ENCODE measurements around the gene KLK12.
"Not testable (repeated sequence)": the region's sequence is repeated elsewhere in the genome, so short reads cannot be mapped to it uniquely, and the experiment has no call there.

KLK12 gene

GRCh38 chr19:51014242-51014641 is 20.6 kb downstream of the KLK12 start:
- no peak for DNase-seq

GRCh38 chr19:51012661-51013190 is 22.1 kb downstream of the KLK12 start:
- no peak for DNase-seq

GRCh38 chr19:51010066-51010795 is 24.6 kb downstream of the KLK12 start:
- DNase-seq = no peak

- DNase-seq = no peak
Observed at GRCh38 chr19:51009061-51009891, 25.5 kb downstream of the KLK12 start.

GRCh38 chr19:51007488-51007887 is 27.3 kb downstream of the KLK12 start:
- DNase-seq = no peak

GRCh38 chr19:51006406-51006805 is 28.4 kb downstream of the KLK12 start:
- no peak for DNase-seq

GRCh38 chr19:51005248-51005647 is 29.6 kb downstream of the KLK12 start:
- DNase-seq = no peak

- no peak for DNase-seq
Observed at GRCh38 chr19:51003316-51003715, 31.5 kb downstream of the KLK12 start.

- DNase-seq = no peak
Observed at GRCh38 chr19:51002542-51003311, 32.1 kb downstream of the KLK12 start.

- no peak for DNase-seq
Observed at GRCh38 chr19:51002089-51002532, 32.7 kb downstream of the KLK12 start.

- no peak for DNase-seq
Observed at GRCh38 chr19:51001515-51001914, 33.3 kb downstream of the KLK12 start, which contains the start of gene KLK8. TSS of gene KLK8 (minus strand) at chr19:51001604. CDS start at chr19:51001167, 437 bp downstream.

- DNase-seq = no peak
Observed at GRCh38 chr19:51000981-51001380, 33.8 kb downstream of the KLK12 start.

GRCh38 chr19:51000426-51000825 is 34.4 kb downstream of the KLK12 start:
- no peak for DNase-seq

- DNase-seq = no peak
Observed at GRCh38 chr19:50998686-50999085, 36.1 kb downstream of the KLK12 start.

- no peak for DNase-seq
Observed at GRCh38 chr19:50998061-50998460, 36.7 kb downstream of the KLK12 start.

- peak; percentile 35 for DNase-seq
Observed at GRCh38 chr19:50994129-50994528, 40.7 kb downstream of the KLK12 start.

GRCh38 chr19:50992666-50993035 is 42.2 kb downstream of the KLK12 start:
- no peak for DNase-seq

GRCh38 chr19:50984416-50984815 is 50.4 kb downstream of the KLK12 start:
- DNase-seq = not testable (repeated sequence)

- no peak for DNase-seq
Observed at GRCh38 chr19:50983625-50984292, 51.0 kb downstream of the KLK12 start, which contains the start of gene KLK7. TSS of gene KLK7 (minus strand) at chr19:50983917. CDS start at chr19:50982399, 1,518 bp downstream.

- DNase-seq = no peak
Observed at GRCh38 chr19:50982186-50982585, 52.6 kb downstream of the KLK12 start.

- no peak for DNase-seq
Observed at GRCh38 chr19:50981587-50982146, 53.1 kb downstream of the KLK12 start.

- DNase-seq = no peak
Observed at GRCh38 chr19:50980208-50980607, 54.6 kb downstream of the KLK12 start.

Data from activated CD4-positive, CD25-positive, alpha-beta regulatory T cell treated with anti-CD3 and anti-CD28 coated beads, Interleukin-2, amount 50 U/mL, for 72 hours (primary cell).